EL (cell line): Measurements from ENCODE around the gene OGFOD3.
A peak's percentile ranks its signal among the peaks of the same experiment; 100 is the strongest.
"Not testable (repeated sequence)": the region's sequence is repeated elsewhere in the genome, so short reads cannot be mapped to it uniquely, and the experiment has no call there.

Source experiments
- DNase-seq: peaks from one replicate; pipeline ENCODE4 v3.0.0-alpha.2; 2016

OGFOD3 gene, protein sequence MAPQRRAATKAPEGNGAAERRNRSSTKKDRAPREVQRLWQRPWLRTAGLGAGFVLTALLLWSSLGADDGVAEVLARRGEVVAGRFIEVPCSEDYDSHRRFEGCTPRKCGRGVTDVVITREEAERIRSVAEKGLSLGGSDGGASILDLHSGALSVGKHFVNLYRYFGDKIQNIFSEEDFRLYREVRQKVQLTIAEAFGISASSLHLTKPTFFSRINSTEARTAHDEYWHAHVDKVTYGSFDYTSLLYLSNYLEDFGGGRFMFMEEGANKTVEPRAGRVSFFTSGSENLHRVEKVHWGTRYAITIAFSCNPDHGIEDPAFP

DNA sequence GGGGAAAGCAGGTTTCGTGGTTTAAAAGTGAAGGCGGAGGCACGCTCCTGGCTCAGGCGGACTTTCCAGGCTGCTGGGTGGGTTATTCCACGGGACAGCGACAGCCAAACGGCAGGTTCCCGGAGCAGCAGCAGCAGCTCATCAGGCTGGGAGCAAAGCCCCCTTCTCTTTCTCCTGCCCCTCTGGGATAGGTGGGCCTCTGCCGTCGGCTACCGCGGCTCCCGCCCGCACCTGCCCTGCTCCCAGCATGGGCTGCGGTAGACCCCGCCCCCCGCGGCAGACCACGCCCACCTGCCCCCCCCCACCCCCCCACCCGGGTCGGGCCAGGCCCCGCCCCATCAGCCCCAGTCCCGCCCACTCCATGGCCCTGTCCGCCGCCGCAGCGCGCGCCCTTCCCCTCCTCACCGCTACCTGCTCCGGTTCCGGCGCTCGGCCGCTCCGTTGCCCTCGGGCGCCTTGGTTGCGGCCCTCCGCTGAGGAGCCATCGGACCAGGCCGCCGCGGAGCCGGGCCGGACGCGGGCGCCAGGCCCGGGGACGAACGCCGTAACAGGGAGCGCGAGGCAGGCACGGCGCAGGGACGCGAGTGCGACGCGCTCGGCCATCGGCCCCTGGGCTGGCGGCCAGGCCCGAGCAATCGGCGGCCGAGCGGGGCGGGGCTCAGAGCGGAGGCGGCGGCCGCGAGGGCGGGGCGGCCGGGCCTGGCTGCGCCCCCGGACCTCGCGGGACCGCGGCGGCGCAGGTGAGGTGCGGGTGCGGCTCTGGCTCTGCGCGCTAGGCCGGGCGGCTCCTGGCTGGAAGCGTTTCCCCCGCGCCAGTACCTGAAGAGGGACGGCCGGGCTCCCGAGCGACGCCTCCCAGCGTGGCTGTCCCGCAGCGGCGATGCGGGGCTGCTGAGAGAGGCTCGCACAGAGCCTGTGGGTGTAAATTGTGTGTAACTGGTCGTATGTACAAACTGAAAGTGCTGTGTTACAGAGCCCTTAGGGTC, at the start of gene OGFOD3, which contains the start of gene HEXD:
OGFOD3 (minus strand) TSS at position 586 of the 986 bp plus-strand sequence; CDS start at position 485, 101 bp downstream.
HEXD (plus strand) TSS at position 347 of the 986 bp plus-strand sequence. CDS start 1,453 bp downstream, outside the sequence.
- peak; percentile 85 for DNase-seq

DNA sequence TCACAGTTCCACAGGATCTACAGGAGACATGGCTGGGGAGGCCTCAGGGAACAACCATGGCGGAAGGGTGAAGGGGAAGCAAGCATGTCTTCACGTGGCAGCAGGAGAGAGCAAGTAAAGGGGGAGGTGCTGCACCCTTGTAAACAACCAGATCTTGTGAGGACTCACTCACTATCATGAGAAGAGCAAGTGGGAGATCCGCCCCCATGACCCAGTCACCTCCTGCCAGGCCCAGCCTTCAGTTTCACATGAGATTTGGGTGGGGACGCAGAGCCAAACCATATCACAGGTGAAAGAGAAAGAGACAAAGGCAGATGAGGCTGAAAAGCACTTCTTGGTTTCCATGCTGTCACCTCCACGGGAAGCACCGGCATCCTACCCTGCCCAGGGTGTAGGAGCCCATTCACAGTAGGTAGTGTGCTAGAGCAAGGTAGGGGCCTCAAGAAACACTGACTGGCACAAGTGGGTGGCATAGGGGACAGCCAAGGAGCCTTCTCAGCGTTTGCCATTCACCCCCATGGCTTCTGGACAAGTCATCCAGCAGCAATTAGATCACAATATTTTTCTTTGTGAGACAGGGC, 46.7 kb upstream of the OGFOD3 start:
- no peak for DNase-seq

DNA sequence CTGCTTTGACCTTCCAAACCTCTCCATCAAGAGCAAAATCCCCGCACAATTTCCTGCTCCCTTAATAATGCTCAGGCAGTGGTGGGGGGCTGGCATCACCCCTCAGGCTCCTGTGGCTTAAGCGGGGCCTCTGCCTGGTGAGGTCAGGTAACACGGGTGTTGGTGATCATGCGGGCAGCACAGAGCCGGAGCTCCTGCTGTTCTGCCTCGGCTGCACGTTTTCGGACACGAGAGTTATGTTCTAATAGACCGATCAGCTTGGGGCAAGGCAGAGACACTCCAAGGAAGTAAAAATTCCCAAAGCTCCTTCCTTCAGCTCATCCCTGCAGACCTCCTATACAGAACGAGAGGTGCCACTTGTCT, 46.2 kb upstream of the OGFOD3 start:
- DNase-seq, result no peak

DNA sequence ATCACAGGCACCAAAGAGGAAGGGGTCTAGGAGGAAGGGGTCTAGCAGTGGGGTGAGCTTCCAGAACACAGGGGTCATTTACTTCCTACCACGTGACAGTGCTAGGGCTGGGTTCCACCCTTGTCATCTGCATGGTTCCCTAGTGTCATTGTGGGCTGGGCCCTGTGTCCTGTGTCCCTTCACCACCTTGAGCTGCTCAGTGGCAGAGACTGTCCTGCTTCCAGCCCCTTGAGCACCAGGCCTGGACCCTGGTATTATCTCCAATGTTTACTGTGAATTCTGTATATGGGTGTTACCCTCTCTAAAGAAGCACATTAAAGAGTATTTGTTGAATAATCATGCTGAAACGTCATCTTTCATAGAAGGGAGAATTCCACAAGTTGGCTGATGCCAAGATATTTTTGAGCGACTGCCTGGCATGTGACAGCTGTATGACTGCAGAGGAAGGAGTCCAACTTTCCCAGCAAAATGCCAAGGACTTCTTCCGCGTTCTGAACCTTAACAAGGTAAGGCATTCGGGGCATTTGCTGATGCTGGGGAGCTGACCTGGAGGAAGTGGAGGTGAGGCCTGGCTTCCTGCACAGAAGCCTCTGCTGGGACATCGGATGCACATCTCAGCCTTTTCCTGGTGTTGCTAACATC, 45.7 kb upstream of the OGFOD3 start:
- DNase-seq, result no peak

DNA sequence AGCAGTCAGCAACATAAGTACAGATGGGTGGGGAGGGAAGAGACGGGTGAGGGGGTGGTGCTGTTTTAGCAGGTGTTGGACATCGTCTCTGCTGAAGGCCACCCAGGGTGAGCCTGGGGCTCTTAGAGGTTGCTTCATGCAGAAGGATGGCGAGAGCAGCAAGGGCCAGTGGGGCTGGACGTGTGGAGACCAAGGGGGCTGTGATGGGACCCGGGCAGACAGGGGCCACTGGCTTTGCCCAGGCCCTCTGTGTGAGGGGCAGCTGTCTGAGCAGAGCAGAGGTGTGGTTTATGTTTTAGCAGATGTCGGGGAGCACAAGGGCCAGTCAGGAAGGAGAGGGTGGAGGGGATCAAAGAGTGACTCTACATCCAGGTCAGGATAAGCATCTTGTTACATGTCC, 45.0 kb upstream of the OGFOD3 start:
- DNase-seq, result no peak

DNA sequence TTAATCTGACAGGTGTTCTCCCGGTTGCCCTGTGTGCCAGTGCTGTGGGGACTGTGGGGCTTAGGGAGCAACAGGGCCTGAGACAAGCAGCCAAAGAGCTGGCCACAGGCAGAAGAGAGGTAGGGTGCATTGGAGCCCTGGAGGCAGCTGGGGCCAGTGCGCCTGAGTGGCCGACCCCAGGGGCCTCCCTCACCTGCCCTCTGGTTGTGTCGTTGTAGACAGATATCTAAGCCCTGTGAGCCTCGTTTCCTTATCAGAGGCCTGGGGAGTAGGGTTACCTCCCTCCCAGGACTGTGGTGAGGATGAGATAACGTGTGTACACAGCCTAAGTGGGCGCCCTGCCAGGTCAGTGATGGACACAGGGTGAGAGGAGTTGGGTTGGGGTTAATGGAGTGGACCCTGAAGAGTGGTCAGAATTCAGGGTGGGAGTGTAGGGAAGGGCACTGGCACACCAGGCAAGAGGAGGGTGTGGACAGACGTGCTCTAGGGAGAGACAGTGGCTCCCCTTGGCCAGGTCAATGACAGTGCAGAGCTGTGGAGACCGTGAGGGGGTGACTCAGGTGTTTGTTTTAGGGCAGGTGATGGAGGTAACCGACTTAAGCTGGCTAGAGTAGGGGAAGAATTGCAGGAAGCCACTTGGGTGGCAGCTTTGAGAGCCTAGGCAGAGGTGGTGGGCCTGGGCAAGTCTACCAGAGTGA, 43.6 kb upstream of the OGFOD3 start:
- no peak for DNase-seq

DNA sequence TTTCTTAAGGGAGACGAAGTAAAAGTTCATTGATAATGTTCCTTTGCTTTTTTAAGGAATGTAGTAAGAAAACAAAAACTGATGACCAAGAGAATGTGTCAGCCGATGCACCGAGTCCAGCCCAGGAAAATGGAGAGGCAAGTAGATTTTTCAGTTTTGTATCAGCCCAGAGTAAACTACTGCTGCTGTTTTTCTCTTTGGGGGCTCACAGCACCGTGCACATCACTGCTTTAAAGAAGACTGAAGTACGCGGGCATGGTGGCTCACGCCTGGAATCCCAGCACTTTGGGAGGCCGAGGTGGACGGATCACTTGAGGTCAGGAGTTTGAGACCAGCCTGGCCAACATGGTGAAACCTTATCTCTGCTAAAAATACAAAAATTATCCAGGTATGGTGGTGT, 41.5 kb upstream of the OGFOD3 start:
- DNase-seq, result not testable (repeated sequence)

DNA sequence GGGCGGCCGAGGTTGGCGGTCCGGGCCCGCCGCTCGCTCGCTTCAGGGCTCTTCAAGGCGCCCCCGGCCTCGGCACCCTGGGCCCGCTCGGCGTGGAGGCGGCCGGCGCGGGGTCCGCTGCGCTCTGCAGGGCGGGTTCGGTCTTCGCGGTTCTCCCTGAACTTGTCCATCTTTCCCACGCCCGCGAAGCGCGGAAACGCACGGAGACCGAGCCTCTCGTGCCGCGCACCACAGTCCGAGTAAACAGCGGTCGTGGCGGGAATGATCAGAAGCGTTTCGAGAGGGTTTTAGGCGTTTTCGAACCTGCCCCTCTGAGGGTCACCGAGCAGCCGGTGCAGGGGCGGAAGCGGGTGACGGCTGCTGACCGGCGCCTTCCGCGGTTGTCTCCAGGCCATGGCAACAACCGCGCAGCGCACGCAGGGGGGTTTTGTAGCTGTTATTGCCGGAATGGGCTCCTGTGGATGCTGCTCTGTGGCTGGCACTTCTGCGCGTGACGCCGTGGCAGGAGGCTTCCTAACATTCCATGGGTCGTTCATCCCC, 40.6 kb upstream of the OGFOD3 start:
- peak; percentile 31 for DNase-seq

DNA sequence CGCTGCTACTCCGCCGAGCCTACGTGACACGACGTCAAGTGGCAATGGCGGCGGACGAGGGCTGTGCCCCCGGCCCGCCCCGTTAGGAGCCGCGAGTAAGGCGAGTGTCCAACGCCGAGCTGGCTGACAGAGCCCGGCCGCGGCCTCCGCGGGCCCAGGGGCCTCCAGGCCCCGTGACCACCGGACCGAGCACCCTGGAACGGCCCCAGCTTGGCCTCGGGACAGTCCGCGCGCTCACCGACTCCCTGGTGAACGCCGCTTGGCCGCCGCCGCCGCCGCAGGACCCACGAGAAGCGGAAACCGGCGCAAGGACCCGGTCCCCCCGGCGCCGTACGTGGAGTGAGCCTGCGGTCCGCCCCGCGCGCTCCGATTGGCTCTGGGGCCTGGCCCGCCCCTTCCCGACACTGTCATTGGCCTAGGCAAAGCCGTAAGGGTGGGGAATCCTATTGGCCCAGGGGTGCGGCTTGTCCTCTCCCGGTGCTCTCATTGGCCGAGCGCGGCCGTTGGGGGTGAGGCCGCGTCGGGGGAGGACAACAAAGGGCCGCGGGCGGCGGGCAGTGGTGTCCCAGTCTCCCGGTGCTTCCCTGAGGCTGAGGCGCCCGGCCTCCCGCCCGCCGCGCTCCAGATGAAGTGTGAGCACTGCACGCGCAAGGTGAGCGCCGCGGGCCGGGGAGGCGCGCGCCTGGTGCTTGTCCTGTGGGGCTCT, 39.9 kb upstream of the OGFOD3 start, which contains the start of gene NARF:
NARF (plus strand) TSS at position 563 of the 706 bp plus-strand sequence; CDS start at position 626, 63 bp downstream.
- DNase-seq, result peak; percentile 99

DNA sequence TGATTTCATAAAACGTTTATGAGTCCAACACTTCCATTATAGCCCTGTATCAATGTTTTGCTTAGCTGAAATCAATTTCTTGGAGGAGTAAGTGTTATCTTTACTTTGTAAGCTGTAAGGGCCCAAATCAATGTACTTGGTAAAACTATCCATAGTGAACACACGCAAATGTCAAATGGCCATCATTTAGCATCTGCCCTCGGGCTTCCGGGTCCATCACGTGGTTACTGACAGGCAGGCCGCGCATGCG, 39.5 kb upstream of the OGFOD3 start:
- DNase-seq, result no peak

DNA sequence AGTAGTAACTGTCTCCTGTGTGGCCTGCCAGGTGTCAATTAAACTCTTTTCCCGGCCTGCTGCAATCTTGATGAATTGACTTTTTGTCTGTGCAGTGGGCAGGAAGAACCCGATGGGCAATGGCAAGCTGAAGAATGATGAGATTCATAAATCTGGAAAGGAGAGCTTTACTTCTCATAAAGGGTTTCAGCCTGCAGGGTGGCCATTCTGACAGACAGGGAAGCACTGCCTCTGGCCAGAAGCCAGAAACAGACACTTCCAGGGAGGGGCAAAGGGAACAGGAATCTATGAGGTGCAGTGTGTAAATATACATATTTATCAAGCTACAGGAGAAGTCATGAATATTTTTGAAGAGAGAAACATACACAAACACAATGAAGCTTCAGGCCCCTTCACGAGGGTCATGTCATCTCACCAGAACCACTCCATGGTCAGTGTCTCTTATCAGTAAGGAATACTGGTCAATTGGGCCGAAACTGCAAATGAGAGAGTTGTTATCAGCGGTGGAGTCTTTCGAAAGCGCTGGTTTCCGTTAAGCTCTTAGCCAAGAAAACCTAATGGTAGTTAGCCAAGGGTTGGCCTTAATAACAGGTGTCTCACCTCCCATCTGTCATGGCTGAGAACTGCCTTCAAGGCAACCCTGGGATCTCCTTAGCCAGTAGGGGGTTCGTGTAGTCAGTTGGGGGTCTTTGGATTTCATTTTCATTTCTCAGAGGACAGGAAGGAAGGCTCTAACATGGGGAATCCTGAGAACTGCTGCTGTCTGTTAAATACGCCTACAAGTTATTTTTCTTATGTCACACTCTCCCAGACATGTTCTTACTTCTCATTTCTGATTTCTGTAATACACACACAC, 38.9 kb upstream of the OGFOD3 start:
- DNase-seq, result no peak

DNA sequence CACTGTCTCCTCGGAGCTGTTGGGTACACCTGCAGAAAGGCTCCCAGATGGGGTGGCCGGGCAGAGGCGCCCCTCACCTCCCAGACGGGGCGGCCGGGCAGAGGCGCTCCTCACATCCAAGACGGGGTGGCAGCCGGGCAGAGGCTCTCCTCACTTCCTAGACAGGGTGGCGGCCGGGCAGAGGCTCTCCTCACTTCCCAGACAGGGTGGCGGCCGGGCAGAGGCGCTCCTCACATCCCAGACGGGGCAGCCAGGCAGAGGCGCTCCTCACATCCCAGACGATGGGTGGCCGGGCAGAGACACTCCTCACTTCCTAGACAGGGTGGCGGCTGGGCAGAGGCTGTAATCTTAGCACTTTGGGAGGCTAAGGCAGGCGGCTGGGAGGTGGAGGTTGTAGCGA, 35.3 kb upstream of the OGFOD3 start:
- not testable (repeated sequence) for DNase-seq

DNA sequence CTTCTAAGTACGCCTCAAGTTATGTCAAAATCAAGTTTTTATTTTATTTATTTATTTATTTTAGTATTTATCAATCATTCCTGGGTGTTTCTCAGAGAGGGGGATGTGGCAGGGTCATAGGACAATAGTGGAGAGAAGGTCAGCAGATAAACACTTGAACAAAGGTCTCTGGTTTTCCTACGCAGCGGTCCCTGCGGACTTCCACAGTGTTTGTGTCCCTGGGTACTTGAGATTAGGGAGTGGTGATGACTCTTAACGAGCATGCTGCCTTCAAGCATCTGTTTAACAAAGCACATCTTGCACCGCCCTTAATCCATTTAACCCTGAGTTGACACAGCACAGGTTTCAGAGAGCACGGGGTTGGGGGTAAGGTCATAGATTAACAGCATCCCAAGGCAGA, 34.8 kb upstream of the OGFOD3 start:
- DNase-seq, result not testable (repeated sequence)

DNA sequence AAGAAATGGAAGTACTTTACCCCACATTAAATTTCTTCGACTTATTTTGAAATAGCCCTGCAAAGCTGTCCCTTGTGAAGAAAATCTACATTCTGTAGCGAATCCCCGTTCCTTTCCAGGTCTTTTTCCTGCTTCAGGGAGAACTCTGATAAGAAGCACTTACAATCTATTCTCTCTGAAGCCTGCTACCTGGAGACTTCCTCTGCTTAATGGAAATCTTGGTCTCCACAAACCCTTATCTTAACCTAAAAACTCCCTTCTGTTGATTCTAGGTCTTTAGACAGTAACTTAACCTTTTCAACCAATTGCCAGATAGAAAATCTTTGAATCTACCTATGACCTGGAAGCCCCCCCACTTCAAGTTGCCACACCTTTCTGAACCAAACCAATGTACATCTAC, 33.8 kb upstream of the OGFOD3 start:
- no peak for DNase-seq

DNA sequence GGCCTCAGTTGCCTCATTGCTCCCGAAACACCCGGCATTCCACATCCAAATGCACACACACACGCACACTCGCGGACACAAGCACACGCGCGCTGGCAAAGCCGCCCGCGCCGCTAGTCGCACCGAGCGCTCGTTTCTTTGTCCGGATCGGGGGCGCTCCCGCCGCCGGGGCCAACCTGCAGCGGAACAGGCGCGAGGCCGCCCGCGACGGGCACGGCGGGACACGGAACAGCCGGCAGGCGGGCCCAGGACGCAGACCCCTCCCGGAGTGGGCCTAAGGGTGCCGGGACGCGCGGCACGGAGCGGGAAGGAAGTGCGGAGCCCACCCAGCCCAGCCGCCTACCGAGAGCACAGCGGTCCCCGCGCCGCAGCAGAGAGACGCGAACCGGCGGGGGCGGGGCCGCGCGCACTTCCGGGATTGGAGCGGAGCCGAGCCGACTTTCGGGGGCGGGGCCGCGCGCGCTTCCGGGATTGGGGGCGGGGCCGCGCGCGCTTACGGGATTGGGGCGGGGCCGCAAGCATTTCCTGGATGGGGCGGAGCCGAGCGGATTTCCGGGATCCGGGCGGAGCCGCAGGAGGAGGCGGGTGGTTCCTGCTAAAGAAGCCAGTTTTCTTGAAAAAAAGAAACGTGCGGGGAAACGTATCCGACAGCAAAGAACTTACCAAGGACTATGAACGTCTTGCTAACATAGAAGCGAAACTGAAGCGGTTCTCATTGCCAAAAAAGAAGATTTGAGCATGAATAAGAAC, 32.1 kb upstream of the OGFOD3 start, which contains the start of gene CYBC1:
CYBC1 (minus strand) TSS at position 396 of the 750 bp plus-strand sequence. CDS start 1,498 bp downstream, outside the sequence.
- peak; percentile 93 for DNase-seq

DNA sequence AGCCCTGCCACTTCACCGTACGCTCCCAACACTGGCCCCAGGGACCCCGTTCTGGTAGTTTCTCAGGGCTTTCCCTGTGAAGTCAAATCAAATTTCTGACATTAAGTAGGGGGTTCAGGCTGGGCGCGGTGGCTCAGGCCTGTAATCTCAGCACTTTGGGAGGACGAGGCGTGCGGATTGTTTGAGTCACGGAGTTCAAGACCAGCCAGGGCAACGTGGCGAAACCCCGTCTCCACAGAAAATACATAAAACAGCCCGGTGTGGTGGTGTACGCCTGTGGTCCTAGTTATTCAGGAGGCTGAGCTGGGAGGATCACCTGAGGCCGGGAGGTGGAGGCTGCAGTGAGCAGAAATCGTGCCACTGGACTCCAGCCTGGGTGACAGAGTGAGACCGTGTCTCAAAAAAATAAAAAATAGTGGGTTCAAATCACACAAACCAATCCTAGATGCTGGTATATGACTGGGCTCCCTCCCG, 31.5 kb upstream of the OGFOD3 start:
- DNase-seq, result no peak

DNA sequence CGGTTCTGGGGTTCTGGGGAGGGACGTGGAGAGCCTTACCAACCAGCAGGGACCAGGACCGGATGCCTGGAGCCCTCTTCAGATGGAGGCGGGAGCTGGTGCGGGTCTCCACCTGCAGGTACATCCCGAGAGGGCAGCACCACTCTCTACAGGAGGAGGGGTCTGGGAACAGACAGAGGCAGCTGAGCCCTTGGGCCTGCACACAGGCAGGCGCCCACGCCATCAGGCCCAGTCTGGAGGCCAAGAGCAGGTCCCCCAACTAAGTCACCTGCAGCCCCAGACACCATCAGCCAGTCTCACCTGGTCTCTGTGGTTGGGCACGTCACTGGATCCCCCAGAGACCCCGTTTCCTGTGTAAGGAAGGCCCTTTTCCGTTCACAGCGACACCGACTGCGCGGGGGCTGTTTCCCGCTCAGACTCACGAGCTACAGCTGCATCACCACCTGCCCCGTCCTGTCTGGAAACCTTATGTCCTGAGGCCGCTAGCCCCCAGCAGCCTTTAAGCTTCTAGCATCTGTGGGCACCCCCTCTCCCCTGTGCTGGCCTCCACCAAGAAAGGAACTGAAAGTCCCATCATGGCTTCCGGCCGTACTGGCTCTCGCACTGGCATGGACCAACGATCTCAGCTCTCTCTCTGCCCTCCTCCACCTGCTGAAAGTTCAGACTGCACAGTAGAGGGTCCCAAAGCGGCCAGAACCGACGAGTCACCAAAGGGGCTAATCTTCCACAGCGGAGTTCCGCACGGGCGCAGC, 30.9 kb upstream of the OGFOD3 start:
- DNase-seq, result no peak

DNA sequence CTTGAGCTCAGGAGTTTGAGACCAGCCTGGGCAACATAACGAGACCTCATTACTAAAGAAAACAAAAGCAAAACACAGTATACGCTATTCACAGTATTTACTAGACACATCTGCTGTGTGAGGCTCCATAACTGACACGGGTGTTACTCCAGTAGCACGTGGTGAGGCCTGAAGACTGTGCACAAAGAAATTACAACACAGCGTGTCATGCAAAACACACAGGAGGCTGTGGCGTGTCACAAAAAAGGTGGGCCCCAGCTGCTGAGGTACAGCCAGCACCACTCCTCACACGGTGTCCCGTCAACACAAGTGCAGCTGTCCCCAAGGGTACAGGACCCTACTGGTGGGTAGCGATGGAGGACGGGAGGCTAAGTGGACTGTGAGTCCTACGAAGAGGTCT, 29.5 kb upstream of the OGFOD3 start:
- no peak for DNase-seq

DNA sequence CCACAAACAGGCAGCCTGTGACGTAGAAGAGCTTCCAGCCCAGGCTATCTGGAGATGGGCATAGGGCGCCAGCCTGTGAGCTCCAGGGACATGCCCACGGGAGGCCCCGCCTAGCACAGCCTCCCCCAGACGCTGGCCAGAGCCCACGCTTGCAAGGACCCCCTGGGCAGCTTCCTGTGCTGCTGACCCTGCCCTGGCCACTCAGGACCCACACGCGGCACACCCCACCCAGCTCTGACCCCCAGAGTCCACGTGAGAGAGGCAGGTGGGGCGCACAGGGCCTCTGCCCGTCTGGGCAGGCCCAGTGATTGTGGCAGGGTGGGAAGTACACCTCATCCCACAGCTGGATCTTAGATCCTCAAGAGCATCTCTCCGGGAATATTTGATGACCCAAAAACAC, 28.3 kb upstream of the OGFOD3 start:
- no peak for DNase-seq
